Ecto neural progenitor cell (in vitro differentiated cells): ENCODE results near the gene MGAM2.
A peak's percentile ranks its signal among the peaks of the same experiment; 100 is the strongest.

Experiments
- DNase-seq: peaks from one replicate; pipeline ENCODE4 v3.0.0-alpha.2; 2018; ENCODE audit warnings: low spot score

MGAM2 gene

DNA sequence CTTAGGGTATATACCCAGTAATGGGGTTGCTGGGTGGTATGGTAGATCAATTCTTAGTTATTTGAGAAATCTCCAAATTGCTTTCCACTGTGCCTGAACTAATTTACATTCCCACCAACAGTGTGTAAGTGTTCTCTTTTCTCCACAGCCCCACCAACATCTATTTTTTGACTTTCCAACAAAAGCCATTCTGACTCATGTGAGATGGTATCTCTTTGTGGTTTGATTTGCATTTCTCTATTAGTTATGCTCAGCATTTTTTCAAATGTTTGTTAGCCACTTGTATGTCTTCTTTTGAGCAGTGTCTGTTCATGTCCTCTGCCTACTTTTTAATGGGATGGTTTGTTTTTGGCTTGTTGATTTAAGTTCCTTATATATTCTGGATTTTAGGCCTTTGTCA is 66.4 kb downstream of the MGAM2 start:
- DNase-seq = no peak

GRCh38 chr7:142180426-142180825 is 68.9 kb downstream of the MGAM2 start:
- no peak for DNase-seq

GRCh38 chr7:142181211-142181610 is 69.7 kb downstream of the MGAM2 start:
- DNase-seq = no peak

- DNase-seq = no peak
Observed at GRCh38 chr7:142181966-142182365, 70.4 kb downstream of the MGAM2 start.

DNA sequence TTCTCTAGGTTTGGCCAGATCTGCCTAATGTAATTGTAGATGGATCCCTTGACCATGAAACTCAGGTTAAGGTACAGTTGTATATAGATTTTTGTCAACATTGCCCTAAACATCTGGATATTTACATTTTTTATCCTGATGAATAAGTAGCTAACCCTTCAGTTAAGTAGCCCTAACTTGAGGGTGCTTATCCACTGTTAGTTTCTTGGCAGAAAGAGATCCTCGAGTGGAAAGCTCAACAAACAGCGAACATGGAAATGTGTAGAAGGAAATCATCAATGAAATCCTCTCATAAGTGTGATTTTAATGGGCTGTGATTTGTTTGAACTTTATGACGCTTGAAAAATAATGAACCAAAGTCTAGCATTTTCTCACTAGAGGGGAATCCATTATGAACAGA is 73.6 kb downstream of the MGAM2 start:
- no peak for DNase-seq

DNA sequence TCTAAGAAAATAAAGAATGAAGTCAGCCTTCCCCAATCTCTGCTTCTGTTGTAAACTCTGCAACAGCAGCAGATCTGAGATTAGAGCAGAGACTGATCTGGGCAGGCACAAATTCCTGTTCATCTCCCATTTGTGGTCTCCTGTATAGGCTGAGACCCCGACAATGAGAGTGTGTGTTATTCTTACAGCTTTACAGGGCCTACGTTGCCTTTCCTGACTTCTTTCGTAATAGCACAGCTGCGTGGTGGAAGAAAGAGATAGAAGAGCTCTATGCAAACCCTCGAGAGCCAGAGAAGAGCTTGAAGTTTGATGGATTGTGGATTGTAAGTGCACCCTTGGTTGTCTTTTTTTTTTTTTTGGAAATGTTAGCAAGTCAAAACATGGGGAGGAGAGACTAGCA is 74.3 kb downstream of the MGAM2 start:
- DNase-seq = no peak

- DNase-seq = no peak
Observed at GRCh38 chr7:142188154-142188553, 76.6 kb downstream of the MGAM2 start.

- no peak for DNase-seq
Observed at GRCh38 chr7:142188846-142189245, 77.3 kb downstream of the MGAM2 start.

DNA sequence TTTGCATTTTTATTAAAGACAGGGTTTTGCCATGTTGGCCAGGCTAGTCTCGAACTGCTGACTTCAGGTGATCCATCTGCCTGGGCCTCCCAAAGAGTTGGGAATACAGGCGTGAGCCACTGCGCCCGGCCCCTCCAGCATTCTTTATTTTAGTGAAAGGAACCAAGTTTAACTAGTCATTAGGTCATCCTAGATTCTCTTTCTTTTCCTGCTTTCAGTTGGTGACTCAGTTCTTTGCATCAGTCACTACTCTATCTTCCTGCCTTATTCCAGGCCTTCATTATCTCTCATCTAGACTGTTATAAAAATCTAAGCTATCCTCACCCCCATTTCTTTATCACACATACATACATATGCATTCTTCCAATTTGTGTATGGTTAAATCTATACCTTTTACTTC is 82.7 kb downstream of the MGAM2 start:
- DNase-seq = no peak

DNA sequence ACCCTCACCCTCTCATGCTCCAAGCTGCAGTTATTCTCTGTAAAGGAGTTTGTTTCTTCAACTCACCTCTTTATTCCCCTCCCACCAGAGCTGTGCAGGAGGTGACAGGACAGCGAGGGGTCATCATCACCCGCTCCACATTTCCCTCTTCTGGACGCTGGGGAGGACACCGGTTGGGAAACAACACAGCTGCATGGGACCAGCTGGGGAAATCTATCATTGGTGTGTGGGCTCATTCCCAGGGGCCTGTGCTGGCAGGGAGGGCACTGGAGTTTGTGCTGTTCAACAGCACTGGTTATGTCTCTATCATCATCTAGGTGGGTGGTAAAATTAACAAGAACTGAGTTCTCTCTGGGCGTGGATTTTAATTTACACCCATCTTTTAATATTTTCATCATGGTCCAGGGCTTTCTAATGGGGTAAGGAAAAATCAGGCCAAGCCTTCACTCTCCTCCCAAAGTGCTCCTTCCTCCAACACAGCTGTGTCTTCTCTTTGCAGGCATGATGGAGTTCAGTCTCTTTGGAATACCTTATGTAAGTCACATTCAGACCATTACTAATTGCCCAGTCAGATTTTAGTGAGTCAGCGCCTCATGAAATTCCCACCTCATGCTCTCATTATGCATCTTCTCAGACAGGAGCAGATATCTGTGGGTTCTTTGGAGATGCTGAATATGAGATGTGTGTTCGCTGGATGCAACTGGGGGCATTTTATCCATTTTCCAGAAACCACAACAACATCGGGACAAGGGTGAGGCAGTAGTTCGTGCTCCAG is 84.7 kb downstream of the MGAM2 start:
- no peak for DNase-seq

DNA sequence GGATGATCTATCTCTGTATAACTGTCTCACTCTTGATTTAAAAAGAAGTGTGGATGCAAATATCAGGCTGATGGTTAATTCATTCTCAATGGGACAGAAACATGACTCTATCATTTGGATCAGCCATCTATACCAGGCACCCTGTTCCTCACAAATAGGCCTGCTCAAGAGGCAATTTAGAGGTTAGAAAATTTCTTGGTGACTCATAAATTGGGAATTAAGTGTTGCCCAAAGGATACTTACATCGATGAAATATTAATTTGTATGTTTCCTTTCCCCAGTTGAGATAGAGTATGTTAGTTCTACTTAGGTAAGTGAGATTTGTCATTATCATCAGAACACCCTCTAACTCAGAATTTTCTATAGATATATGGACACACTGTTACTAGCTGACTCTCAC is 88.7 kb downstream of the MGAM2 start:
- DNase-seq = no peak

DNA sequence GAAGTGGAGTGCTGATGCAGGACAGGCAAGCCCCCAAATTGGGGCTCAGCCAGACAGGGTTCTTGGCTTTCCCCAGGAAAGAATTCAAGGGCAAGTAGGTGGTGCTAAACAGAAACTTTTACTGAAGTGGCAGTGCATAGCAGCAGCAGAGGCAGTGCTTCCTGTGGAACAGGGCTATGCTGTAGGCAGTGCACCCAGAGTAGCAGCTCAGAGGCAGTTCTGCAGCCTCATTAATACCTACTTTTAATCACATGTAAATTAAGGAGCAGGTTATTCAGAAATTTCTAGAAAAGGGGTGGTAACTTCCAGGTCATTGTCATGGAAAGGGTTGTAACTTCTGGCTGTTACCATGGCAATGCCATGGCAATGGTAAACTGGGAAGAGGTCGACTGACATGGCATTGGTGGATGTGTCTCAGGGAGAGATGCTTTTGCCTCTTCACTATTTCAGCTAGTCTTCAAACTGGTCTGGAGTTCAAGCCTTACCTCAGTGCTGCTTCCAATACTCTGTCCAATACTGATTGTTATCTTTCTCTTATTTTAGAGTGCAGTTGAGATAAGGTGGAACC is 117.1 kb downstream of the MGAM2 start:
- DNase-seq = no peak

DNA sequence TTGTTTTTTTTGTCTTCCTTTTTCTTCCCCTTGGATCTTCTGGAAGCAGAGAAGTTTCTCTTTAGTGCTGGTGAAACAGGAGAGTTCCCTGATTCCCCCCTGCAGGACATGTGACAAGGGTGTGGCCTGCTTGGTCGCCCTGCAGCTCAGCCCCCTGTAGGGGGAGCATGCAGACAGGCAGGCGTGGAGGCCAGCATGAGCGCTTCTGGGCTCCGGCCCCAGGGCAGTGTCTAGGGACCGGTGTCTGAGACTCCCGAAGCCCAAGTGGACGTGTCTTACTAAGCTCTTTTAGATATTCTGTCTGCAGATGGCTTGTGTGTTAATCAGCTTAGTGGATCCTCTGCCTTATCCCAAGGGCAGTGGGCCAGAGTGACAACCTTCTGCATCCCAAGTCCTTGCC is 120.2 kb downstream of the MGAM2 start:
- DNase-seq = peak; percentile 70

- DNase-seq = no peak
Observed at GRCh38 chr7:142240546-142240945, 129.0 kb downstream of the MGAM2 start.

GRCh38 chr7:142243823-142244222 is 132.3 kb downstream of the MGAM2 start:
- DNase-seq = no peak

GRCh38 chr7:142248166-142249160 is 136.9 kb downstream of the MGAM2 start:
- no peak for DNase-seq

- no peak for DNase-seq
Observed at GRCh38 chr7:142249918-142250317, 138.4 kb downstream of the MGAM2 start.

DNA sequence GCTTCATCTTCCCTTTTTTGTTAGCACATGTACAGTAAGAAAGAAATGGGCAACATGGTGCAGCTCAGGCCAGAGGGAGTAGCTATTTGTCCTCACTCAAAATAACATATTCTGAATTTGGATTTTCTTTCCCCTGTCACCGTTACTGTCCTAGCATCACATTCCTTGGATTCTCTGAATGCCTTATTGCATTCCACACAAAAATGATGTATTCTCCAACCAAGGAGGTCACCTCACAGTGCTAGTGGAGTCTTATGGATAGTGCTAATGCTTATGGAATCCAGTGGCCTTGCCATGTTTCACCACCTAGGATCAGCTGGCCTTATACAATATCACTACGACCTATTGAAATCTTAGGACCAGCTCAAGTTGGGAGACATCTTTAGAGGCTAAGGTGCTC is 139.2 kb downstream of the MGAM2 start:
- no peak for DNase-seq

DNA sequence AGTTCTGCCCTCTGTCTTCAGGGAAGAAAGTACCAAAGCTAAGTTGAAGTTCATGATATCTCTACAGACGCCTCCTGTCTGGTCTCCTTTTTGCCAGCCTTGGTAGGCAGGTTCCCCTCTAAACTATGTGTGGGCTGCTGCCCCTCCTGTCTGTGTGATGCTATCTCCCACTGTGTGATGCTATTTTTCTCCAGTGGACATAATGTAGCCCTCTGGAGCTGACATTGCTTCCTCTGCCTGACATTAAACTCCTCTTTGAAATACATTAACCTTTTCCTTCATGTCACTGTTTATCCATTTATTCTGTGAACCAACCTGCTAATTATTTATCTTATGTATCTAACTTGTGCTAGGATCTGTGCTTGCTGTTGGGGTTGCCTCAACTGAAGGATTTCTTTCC is 146.4 kb downstream of the MGAM2 start, which contains the start of gene PRSS58:
TSS of gene PRSS58 (minus strand) at position 101 of the 400 bp plus-strand sequence. CDS start 351 bp downstream, outside the sequence.
- no peak for DNase-seq

DNA sequence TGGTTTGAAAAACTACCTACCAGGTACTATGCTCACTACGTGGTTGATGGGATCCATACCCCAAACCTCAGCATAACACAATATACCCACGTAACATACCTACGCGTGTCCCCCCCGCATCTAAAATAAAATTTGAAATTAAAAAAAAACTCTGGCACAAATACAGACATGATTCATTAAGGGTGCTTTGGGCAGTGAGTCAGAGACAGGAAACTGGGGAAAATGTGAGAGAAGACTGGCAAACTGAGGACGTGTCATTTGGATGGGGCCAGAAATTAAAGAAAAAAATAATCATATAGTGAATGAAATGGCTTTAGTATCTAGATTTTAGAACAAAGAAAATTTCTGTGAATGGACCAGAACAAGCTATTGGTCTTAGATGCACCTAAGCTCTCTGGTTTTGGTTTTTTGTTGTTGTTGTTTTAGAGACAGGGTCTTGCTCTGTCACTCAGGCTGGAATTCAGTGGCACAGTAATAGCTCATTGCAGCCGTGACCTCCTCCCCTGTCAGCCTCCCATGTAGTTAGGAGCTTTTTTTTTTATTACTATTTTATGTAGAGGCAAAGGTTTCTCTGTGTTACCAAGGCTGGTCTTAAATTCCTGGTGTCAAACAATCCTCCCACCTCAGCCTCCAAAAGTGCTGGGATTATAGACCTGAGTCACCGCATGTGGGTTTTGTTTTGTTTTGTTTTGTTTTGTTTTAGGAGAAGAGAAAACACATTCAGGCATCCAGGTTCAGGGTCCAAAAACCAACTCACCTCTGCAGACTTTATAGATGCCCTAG is 152.3 kb downstream of the MGAM2 start:
- no peak for DNase-seq
